H54 (cell line): ENCODE data around the gene FOXS1.

Experiments
- DNase-seq: peaks from one replicate; pipeline ENCODE4 v3.0.0; 2011; ENCODE audit warnings: low spot score, mixed read lengths; ENCODE audit not compliant: insufficient read length
- FAIRE-seq: peaks from 3 replicates; lab custom pipeline; 2011; peaks lifted over from hg19 to GRCh38; lab: Jason Lieb, UNC
- POLR2A ChIP-seq: IDR thresholded peaks from 2 replicates; pipeline ENCODE4 v1.6.1; 2011; ENCODE audit warnings: low read depth, mild to moderate bottlenecking, low read length

Gene FOXS1

GRCh38 chr20:31845300-31845863 lies at the start of gene FOXS1:
Gene FOXS1 (minus strand): TSS chr20:31845604. CDS start chr20:31845542, 62 bp downstream.
- no peak for TF ChIP-seq POLR2A
- no peak for DNase-seq
- no peak for FAIRE-seq

- no peak for DNase-seq
- FAIRE-seq, result no peak
- TF ChIP-seq POLR2A, result no peak
Measured at GRCh38 chr20:31890646-31891045, 45.2 kb upstream of the FOXS1 start.

GRCh38 chr20:31883829-31884228 lies 38.4 kb upstream of the FOXS1 start:
- FAIRE-seq, result no peak
- no peak for TF ChIP-seq POLR2A
- no peak for DNase-seq

GRCh38 chr20:31881945-31882344 lies 36.5 kb upstream of the FOXS1 start:
- FAIRE-seq (no peak), DNase-seq (no peak)
- TF ChIP-seq POLR2A, result no peak

- peak; percentile 88 for TF ChIP-seq POLR2A
- FAIRE-seq (peak; percentile 6), DNase-seq (peak; percentile 98)
Measured at GRCh38 chr20:31879143-31879987, 34.0 kb upstream of the FOXS1 start.

GRCh38 chr20:31877684-31878083 lies 32.3 kb upstream of the FOXS1 start:
- no peak for TF ChIP-seq POLR2A
- FAIRE-seq (no peak), DNase-seq (no peak)

GRCh38 chr20:31875671-31876070 lies 30.3 kb upstream of the FOXS1 start:
- TF ChIP-seq POLR2A, result no peak
- FAIRE-seq, result no peak
- no peak for DNase-seq

- TF ChIP-seq POLR2A, result no peak
- no peak for DNase-seq
- FAIRE-seq, result no peak
Measured at GRCh38 chr20:31872406-31872805, 27.0 kb upstream of the FOXS1 start.

GRCh38 chr20:31871618-31871954 lies 26.2 kb upstream of the FOXS1 start:
- TF ChIP-seq POLR2A, result no peak
- no peak for DNase-seq
- FAIRE-seq, result no peak

GRCh38 chr20:31870726-31871617 lies 25.6 kb upstream of the FOXS1 start:
- TF ChIP-seq POLR2A, result no peak
- no peak for FAIRE-seq
- no peak for DNase-seq

- FAIRE-seq, result no peak
- DNase-seq, result no peak
- TF ChIP-seq POLR2A, result peak; percentile 29
Measured at GRCh38 chr20:31869942-31870725, 24.7 kb upstream of the FOXS1 start, which contains the start of the genes DUSP15 and TTLL9. Gene DUSP15 (minus strand): TSS chr20:31870527. CDS start chr20:31870337, 190 bp downstream. Gene TTLL9 (plus strand): TSS chr20:31870634. CDS start chr20:31871127, 493 bp downstream.

GRCh38 chr20:31869673-31869941 lies 24.2 kb upstream of the FOXS1 start:
- DNase-seq (no peak), FAIRE-seq (no peak)
- no peak for TF ChIP-seq POLR2A
